A204.1 (cell line): Measurements from ENCODE around the gene EPHB2.

ENCODE experiments used
- FAIRE-seq: peaks from 2 replicates; lab custom pipeline; 2012; peaks lifted over from hg19 to GRCh38; lab: Jason Lieb, UNC

EPHB2 gene

DNA sequence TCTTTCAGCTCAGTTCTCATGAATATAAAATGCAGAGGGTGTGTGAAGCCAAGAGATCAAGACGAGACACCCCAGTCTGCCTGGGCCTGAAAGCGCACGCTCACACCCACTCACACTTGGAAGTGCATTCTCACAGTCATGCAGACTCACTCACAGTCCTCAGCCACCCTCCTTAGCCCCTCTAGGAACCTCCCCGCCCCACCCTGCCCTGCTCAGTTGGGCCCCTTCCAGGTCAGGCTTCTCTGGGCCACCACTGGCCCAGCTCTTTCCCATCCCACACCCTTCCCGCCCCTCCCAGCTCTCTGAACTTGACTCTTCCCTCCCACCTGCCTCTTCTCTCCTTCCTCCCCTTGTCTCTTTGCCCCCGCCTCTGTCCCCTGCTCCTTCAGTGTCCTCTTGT lies 93.8 kb downstream of the EPHB2 start:
- FAIRE-seq: no peak

DNA sequence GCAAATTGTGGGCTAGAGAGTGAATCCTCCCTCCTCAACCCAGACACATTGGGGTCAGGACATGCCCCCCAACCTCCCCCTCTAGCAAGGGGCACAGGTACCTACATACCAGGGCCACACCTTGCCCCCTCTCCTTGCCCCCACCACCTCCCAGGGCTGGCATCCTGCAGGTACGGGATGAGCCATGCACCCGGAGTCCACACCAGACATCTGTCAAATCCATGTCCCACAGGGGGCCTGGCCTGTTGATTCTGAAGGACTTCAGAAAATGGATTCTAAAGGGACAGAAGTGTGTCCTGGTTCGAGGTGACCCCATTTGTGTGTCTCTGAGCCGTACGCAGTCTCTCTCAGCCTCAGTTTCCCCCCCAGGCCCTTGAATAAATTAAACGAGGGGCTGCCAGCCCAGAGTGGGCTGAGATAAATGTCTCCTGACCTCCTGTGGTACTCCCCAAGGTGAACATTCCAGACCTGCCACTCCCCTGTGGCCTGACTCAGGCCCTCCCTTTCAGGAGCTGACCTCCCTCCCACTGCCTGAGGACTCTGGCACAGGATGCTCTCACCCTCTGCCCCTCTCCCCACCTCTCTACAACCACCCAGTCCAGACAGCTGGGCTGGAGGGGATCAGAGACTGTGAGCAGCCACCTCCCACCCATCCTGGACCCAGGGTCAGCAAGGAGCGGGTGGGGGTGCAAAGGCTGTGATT lies 94.5 kb downstream of the EPHB2 start:
- FAIRE-seq: no peak

DNA sequence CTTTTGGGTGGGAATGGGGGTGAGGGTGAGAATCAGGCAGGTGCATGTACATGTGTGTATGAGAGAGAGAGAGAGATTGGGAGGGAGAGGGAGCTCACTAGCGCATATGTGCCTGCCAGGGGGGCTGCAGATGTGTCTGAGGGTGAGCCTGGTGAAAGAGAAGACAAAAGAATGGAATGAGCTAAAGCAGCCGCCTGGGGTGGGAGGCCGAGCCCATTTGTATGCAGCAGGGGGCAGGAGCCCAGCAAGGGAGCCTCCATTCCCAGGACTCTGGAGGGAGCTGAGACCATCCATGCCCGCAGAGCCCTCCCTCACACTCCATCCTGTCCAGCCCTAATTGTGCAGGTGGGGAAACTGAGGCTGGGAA lies 95.0 kb downstream of the EPHB2 start:
- FAIRE-seq: no peak

DNA sequence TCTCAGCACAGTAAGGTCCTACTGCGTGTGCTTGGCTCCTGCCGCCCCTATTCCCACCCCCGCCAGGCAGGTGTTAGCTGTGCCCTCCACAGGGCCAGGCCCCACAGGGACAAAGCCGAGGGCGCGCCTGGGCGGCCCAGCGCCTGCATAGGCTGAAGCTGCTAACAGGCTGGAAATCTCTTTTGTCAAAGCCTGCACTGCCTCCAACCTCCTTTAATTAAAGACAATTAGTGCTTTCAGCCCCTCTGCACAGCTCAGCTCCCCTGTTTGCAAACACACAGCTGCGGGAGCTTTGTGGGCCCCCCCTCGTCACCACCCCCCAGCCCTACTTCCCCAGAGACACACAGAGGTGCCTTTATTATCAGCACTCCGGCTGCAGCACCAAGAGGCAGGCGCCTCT lies 95.9 kb downstream of the EPHB2 start:
- FAIRE-seq: no peak

DNA sequence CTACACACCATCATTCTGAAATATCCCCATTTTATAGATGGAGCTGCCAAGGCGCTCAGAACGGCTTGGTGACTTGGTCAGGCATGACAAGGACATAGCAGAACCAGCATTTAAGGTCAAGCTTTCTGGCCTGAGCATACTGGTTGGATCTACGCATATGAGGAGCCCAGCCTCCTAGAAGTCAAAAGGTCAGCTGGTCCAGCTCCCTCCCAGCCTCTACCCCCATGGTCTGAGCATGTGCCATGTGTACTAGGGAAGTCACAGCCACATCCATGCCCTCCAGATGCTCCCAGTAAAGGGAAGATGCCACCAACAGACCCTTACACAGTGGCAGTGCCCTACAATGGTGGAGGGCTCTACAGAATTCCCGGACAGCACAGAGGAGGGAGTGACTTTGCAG lies 96.7 kb downstream of the EPHB2 start:
- FAIRE-seq: no peak

DNA sequence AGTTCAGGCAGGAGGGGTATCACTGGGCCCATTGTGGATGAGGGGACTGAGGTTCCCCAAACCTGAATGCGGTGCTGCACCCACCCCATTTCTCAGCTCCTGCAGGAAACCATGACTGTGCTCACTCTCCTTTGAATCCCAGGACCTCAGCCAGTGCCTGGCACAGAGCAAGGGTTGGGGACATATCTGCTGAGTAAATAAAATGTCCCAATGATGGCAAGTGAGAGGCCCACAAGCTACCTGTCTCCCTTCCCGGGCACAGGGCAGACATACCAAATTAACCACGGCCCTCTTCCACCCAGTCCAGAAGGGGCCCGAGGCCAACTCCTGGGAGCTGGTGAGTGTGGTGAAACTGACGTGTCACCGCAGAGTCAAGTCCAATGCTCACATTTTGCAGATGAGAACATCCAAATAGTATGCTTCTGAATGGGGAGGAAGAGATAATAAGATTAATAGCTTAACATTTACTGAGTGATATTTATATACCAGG lies 97.6 kb downstream of the EPHB2 start:
- FAIRE-seq: no peak

DNA sequence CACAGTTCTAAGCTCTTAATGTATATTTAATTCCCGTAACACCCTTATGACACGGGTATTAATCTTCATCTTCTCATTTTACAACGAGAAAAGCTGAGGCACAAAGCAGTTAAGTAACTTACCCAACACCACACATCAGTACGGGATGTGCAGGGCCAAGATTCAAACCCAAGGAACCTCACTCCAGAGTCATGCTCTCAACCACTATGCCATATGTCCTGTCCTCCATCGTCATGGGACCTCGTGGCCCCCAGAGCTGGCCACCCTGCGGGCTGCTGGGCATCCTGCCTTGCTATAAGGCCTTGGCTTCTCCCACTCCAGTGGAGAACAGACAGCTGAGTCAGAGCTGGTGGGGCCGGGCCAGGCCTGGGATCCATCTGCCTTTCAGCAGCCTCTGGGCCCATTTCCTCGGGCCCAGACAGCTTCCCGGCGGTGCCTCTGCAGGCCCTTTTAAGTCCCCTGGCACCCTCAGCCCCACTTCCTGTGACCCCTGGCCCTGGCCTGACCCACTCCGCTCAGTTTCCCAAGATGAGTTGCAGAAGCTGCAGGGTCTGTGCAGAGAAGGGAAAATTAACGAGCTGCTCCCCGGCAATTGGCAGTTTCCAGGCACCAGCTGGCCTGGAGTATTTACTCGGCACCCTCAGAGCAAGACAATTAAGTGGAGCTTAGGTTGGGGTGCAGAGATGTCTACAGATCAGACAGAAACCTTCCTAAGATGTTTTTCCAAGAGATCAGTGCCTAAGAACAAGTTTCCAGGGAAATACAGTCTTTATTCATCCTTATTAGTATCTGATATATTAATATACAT lies 98.2 kb downstream of the EPHB2 start:
- no peak for FAIRE-seq

DNA sequence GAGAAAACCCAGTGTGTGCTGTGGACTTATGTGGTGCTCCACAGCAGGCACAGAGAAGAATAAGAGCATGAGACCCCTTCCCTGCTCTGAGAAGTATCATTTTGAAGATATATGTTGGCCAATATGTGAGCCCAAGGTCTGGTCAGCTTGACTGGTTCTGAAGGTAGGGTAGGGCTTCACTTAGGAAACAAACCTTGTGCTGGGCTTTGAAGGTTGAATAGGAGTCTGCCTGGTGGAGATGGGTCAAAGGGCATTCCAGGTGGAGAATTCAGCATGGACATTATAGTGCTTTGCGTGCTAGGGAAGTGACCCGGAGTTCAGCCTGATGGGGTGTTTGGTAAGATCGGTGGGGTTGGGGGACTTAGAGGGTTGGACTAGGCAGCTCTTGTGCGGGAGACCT lies 99.1 kb downstream of the EPHB2 start:
- FAIRE-seq: no peak

DNA sequence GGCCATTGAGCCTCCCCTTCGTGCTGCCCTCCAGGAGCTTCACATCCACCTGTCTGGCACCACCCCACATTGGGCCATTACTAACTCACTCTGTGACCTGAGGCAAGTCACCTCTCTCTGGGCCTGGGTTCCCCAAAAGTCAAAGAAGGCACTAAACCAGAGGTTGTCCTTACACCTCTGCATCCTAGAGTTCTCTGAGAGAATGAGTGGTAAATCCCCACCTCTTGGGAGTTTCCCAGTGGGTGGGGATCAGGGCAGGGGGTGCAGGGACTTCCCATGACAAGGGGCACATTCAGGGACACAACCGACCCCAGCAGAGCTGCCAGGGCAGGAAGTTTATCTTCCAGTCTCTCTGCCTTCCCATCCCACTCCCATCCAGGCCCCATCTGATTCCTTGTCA lies 99.7 kb downstream of the EPHB2 start:
- no peak for FAIRE-seq

DNA sequence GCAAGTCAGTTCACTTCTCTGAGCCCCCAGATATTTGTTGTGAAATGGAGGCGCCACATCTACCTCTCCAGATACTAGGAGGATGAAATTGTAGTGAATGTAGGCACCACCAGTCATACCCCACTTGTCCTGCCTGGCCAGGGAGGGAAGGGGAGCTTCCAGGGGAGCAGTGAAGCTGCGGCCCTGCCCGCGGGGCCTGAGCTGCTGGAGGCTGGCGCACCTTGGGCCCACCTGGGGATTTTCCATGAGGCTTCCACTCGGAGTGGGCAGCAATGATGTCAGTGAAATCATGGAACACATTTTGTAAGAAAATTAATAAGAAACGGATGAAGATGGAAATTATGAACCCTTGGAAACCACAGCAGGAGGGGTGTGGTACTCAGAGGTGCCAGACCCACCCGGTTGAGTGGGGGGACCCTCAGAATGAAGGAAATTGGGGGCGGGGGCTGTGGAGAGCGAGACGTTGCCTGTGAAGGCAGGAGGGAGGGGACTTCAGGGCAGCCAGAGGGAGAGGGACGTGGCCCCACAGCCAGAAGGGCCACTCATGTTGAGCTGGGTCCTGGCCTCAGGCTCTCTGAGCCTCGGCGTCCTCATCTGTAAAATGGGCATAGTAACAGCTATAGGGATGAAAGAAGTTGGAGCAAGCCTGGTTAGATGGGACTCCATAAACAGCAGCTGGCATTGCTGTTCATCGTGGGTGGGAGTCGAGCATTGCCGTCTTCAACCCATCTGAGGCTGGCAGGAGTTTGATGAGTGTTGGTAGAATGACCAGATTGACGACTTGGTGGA lies 101.6 kb downstream of the EPHB2 start:
- no peak for FAIRE-seq

DNA sequence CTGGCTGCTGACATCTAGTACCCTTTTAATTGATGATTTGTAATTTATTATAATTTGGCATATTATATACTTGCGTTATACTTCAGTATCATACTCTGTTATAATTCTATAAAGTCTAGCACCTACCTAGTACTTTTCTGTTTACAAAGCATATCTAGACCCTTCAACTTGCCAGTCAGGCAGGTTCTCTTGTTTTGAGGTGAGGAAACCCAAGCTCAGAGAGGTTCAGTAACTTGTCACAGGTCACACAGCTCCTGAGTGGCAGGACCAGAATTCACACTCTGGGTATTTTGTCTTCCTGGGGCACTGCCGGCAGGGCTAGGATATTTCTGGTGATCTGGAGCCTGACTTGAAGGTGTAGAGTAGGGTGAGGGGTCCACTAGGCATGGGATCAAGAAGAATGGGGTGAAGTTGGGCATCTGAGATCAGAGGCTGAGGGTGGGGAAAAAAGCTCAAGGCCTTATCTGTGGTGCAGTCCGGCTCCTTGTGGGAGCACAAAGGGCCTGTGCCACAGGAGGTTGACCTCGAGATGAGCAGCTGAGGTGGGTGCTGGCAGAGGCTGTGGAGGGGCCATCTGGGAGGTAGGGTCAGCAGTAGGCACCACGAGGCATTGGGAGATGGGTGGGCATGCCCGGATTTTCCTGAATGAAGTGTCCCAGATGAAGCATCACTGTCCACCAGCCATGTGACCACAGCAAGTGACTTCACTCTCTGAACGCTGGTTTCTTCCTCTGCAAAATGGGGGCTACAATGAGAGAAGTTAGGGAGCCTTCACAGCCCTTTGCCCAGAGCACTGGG lies 102.6 kb downstream of the EPHB2 start:
- FAIRE-seq: no peak

DNA sequence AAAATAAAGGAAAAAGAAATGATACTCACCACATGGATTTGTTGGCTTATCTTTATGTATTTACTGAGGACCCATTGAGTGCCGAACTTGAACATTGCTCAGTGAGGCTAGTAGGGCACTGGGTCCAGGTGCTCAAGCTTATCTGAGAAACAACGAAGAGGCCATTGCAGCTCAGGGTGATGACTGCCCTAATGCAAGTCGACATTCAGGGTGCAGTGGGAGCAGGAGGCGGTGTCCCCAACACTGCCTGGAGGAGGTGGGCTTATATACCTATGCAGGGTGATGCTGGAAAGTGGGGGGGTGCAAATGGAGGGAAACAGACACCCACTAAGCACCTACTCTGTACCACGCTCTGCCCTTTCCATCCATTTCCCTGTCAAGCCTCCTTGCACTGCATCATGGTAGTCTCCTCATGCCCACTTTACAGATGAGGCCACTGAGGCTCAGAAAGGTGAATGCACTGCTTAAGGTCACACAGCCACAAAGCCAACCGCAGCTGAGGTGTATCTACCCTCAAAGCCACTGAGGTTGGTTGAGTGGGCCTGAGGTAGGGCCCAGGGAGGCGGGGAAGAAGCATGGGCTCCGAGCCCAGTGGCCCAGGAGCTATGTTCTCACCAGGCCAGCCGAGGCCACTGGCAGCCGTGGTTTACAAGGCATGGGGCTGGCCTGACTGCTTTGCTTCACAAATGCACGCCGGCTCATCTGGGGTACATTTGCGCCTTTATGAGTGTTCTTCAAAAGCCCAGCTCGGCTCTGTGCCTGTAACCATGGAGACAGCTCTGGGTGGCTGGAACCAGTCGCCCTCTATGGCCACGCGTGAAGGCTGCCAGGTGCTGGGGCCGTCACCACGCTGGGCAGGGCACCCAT lies 103.8 kb downstream of the EPHB2 start:
- no peak for FAIRE-seq

DNA sequence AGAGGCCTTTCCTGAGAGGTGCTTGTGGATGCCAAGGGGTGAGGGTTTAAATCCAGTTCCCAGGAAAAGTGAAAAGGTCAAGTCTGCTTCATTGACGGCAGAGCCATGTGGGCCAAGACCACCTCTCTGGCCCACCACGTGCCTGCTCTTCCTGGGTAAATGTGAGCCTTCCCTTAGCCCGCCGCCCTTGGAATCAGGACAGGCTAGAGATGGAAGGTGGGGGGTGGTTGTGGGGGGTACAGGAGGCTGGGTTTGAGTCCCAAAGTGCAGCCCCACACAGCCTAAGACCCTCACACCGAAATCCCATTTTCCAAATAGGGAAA lies 104.4 kb downstream of the EPHB2 start:
- FAIRE-seq: no peak

DNA sequence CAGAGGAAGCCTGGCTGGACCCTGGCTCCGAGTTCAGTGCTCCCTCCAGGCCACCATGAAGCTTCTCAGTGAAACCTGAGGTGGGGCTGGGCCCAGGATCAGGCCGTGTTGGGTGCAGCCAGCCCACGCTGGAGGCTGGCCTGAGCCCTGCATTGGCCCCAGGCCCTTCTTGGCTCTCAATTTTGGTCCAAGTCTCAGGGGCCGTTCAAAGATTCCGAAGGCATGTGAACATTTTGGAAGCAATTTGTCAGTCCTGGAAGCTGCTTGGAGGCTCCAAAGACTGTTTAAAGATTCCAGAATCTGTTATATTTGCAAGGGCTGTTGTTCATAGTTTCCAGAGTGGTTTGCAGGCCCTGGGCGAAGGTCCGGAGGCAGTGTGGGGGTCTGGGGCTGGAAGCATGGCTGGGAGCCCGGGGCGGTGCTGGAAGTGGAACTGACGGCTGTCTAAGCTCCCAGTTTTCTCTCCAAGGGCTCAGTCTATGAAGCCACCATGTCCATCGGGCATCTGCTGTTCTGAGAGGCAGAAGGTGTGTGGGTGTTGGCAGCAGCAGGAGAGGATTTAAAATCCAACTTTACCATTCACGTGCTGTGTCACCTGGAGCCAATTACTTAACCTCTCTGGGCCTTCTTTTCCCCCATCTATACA lies 104.9 kb downstream of the EPHB2 start:
- no peak for FAIRE-seq

DNA sequence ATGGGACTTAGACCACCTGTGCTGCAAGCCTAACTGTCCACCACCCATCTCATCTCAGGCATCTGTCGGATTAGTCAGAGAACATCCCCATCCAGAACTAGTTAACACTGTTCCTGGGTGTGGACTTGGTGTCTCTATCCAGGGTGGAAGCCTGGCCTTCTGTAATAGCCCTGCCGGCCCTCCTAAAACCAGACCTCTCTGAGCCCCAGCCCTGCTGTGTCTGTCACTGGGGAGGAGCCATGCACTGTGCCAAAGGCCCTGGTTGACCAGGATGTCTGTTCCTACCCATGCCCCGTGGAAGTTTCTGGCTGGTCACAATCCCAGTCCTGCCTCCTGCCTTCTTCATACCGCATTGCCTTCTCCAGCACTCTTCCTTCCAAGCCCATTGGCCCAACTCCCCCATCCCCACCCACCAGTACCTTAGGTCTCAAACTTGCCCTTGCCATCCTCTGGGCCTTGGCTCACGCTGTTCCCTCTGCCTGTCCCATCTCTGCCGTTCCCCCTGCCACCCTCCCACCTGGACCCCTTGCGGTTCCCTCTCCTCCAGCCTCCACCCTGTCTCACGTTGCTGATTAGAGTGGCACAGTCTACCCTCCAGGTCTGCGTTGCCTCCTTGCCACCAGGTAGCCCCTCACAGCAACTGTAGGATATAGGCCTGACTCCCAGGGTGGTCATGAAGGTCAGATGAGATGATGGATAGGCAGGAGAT lies 105.6 kb downstream of the EPHB2 start:
- FAIRE-seq: no peak

DNA sequence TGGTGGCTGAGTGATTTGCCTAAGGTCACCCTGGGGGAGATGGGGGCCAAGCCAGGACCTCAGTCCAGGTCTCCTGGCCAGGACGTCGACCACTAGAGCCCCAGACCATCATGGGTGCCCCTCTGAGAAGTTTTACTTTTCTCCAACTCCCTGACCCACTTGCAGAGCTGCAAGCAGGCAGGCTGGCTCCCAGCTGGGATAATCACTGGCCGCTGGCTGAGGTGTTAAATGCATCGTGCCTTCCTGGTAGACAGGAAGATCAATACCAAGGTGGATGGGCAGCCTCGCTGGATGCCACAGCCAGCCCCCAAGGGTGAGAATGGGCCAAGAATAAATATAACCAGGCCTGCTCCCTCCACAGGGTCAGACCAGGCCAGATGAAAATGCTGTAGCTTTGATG lies 106.2 kb downstream of the EPHB2 start:
- no peak for FAIRE-seq

DNA sequence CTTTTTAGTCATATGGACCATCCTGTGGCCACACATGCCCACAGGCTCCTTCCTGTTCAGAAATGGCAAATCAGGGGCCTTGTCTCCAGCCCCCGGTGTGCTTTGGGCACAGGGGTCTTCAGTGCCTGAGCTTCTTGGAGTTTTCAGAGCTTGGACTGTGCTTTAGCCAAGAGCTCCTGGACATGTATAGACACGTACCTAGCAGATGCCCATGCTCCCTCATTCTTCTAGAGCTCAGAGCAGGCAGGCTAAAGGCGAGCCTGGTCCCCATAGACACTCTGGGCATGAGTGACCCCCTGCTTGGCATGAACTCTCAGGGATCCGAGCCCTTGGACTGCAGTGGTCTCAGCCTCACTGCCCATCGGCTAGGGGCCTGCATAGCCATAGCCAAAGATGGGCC lies 106.8 kb downstream of the EPHB2 start:
- FAIRE-seq: no peak

DNA sequence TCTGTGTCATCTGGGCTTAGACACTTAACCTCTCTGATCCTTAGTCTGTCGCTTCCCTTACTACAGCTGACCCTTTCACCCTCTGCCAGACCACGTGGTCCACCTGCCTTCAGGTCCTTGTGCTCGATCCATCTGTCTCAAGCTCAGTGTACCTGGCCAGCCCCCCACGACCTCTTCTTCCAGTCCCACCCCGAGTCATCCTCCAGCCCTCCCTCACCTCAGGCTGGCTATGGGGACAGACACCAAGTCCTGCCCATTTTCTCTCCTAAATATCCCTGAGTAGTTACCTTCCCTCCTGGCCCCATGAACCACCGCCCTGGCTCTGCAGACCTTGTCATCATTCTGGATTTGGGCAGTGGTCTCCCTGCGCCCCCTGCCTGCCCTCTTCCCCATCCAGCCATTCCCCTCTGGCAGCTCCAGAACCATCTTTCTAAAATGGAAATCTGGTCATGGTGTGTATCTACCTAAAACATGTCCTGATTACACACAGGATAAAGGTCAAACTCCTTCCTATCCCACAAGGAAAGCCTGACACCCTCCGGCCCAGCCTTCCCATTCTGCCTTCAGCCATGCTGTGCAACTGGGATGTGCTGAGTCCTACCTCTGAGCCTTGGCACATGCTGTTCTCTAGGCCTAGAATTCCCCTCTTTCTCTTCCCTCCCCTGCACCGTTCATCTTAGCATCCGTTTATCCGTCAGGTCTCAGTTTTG lies 107.6 kb downstream of the EPHB2 start:
- no peak for FAIRE-seq

DNA sequence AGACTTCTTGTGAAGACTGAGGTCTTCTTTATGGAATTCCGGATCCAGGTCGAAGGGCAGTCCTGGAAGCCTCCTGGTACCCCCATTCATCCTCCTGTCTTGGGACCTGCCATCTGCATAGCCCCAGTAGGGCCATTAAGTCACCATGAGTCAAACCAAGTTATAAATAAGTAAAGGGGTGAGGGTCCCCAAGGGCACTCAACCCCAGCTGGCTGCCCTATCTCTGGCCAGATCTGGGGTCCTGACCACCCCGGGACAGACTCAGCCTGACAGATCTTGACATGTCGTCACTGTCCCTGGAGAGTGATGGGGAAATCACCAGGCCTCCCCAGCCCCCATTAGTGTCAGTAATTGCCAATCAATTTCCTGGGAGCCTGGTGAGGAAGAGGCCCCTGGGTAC lies 108.7 kb downstream of the EPHB2 start:
- FAIRE-seq: no peak

DNA sequence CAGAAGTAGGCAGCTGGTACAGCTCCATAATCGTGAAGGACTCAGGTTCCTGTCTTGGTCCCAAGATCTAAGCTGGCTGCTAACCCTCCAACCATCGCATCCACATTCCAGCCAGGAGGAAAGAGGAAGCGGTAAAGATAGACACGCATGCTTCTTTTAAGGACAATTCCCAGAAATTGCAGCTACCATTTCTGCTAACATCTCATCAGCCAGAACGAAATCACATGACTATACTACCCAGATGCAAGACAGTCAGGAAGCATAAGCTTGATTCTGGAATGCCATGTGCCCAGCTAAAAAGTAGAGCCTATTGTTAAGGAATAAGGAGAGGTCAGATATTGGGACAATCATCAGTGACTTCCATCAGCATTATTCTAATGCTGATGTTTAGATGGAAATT lies 110.4 kb downstream of the EPHB2 start:
- FAIRE-seq: no peak
